GM18870 (cell line): ENCODE measurements around the gene HBB.
"Not testable (repeated sequence)": the region's sequence is repeated elsewhere in the genome, so short reads cannot be mapped to it uniquely, and the experiment has no call there.

Experiments used
- ATAC-seq: cut with Tn5 transposase; IDR thresholded peaks from one replicate; pipeline ENCODE4 v1.9.1; 2021; ENCODE audit warnings: moderate library complexity; ENCODE audit not compliant: unreplicated experiment

The HBB gene

GRCh38 chr11:5226732-5227310, at the start of gene HBB:
TSS of gene HBB (minus strand) at chr11:5227071. CDS start at chr11:5227021, 50 bp downstream.
- ATAC-seq = no peak

- ATAC-seq = no peak
These were observed 48.7 kb upstream of the HBB start for GRCh38 chr11:5275369-5276110.

- ATAC-seq = no peak
These were observed 47.5 kb upstream of the HBB start for GRCh38 chr11:5274395-5274794.

GRCh38 chr11:5272395-5273017, 45.6 kb upstream of the HBB start:
- no peak for ATAC-seq

- ATAC-seq = no peak
These were observed 42.9 kb upstream of the HBB start, which contains the start of gene HBE1 for GRCh38 chr11:5269715-5270147. TSS of gene HBE1 (minus strand) at chr11:5269945. CDS start at chr11:5269890, 55 bp downstream.

GRCh38 chr11:5267033-5267563, 40.2 kb upstream of the HBB start:
- no peak for ATAC-seq

- no peak for ATAC-seq
These were observed 39.7 kb upstream of the HBB start for GRCh38 chr11:5266609-5267008.

- ATAC-seq = no peak
These were observed 39.0 kb upstream of the HBB start for GRCh38 chr11:5265832-5266231.

- no peak for ATAC-seq
These were observed 31.8 kb upstream of the HBB start for GRCh38 chr11:5258543-5259262.

GRCh38 chr11:5257296-5257695, 30.4 kb upstream of the HBB start:
- ATAC-seq = no peak

GRCh38 chr11:5254646-5255413, 28.0 kb upstream of the HBB start, which contains the start of gene HBG2:
TSS of gene HBG2 (minus strand) at chr11:5254781. CDS start at chr11:5254728, 53 bp downstream.
- ATAC-seq = not testable (repeated sequence)

- not testable (repeated sequence) for ATAC-seq
These were observed 27.2 kb upstream of the HBB start for GRCh38 chr11:5254023-5254422.

- ATAC-seq = not testable (repeated sequence)
These were observed 26.6 kb upstream of the HBB start for GRCh38 chr11:5253440-5253839.

- ATAC-seq = no peak
These were observed 26.0 kb upstream of the HBB start for GRCh38 chr11:5252919-5253265.

GRCh38 chr11:5252192-5252918, 25.5 kb upstream of the HBB start:
- no peak for ATAC-seq

- ATAC-seq = no peak
These were observed 24.9 kb upstream of the HBB start for GRCh38 chr11:5251746-5252145.

GRCh38 chr11:5250543-5251204, 23.8 kb upstream of the HBB start:
- no peak for ATAC-seq

GRCh38 chr11:5249807-5250396, 23.0 kb upstream of the HBB start, which contains the start of gene HBG1:
TSS of gene HBG1 (minus strand) at chr11:5249857. CDS start at chr11:5249804, 53 bp downstream.
- ATAC-seq = not testable (repeated sequence)

GRCh38 chr11:5248498-5248897, 21.6 kb upstream of the HBB start:
- ATAC-seq = not testable (repeated sequence)
